Stimulated activated CD8-positive, alpha-beta memory T cell treated with anti-CD3 and anti-CD28 coated beads, Interleukin-12 subunit alpha, Interleukin-12 subunit beta, amount 100 ng/mL, for 24 hours (primary cell): Measurements from ENCODE around the gene GPR61.

Experiments
- DNase-seq: peaks from one replicate; pipeline ENCODE4 v3.0.0-alpha.2; 2020; ENCODE audit errors: extremely low read depth

Gene GPR61

DNA sequence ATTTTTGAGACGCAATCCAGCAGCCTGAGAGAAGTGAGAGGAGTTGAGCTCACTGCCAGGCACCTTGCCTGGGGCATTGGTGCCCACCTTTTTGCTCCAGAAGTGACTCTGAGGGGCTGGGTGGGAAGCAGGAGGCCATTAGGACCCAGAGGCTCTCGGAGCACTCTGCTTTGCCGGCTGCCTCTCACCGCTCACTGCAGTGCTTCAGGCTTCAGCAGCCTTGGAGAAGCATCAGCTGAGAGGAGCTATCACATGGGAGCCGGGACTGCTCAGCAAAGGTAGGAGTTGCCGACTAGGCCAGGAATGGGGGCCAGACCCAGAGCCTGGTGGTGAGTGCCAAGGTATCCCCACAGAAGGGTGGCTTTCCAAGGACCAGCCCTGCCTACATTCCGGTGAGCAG lies at the start of gene GPR61:
GPR61 (plus strand) TSS at position 197 of the 400 bp plus-strand sequence. CDS start 3,151 bp downstream, outside the sequence.
- DNase-seq, result no peak

GRCh38 chr1:109490029-109490933 lies 49.4 kb upstream of the GPR61 start:
- DNase-seq, result no peak

DNA sequence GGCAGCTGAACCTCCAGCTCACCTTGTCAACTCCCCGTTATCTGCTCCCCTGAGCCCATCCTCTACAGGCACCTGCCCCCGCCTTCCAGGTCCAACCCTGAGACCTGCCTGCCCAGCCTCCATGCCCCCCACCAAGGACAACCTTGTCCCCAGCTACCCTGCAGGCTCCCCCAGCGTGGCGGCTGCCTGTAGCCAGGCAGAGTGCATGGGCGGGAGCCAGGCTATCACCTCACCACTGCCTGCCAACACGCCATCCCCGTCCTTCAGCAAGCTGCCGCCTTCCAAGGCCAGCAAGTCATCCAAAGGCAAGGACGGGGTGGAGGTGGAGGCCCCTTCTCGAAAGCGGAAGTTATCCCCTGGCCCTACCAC lies 48.8 kb upstream of the GPR61 start:
- no peak for DNase-seq

DNA sequence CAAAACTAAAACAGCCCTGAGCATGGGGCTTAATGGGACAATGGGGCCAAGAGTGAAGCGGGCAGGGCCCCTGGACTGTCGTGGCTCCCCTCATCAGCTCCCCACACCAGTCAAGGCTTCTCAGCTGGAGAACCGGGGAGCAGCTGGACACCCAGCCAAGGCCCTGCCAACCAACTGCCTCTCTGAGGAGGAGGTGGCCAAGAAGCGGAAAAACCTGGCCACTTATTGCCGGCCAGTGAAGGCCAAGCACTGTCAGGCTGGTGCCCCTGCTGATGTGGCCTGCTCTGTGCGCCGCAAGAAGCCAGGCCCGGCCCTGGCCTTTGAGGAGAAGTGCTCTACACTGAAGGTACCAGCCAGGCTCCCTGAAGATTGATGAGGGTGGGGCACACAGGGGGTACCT lies 48.3 kb upstream of the GPR61 start:
- no peak for DNase-seq

GRCh38 chr1:109492779-109493178 lies 46.9 kb upstream of the GPR61 start:
- no peak for DNase-seq

- DNase-seq, result no peak
Observed at GRCh38 chr1:109493227-109493626, 46.4 kb upstream of the GPR61 start.

- DNase-seq, result peak; percentile 77
Observed at GRCh38 chr1:109493805-109494539, 45.7 kb upstream of the GPR61 start, which contains the start of gene CYB561D1. CYB561D1 (plus strand) TSS chr1:109494094; CDS start chr1:109494140, 46 bp downstream.

DNA sequence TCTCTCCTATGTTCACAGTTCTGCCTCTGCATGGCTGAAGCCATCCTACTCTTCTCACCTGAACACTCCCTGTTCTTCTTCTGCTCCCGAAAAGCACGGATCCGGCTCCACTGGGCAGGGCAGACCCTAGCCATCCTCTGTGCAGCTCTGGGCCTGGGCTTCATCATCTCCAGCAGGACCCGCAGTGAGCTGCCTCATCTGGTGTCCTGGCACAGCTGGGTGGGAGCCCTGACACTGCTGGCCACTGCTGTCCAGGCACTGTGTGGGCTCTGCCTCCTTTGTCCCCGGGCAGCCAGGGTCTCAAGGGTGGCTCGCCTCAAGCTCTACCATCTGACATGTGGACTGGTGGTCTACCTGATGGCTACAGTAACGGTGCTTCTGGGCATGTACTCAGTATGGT lies 43.9 kb upstream of the GPR61 start:
- no peak for DNase-seq

- DNase-seq, result no peak
Observed at GRCh38 chr1:109497449-109498160, 42.1 kb upstream of the GPR61 start.

DNA sequence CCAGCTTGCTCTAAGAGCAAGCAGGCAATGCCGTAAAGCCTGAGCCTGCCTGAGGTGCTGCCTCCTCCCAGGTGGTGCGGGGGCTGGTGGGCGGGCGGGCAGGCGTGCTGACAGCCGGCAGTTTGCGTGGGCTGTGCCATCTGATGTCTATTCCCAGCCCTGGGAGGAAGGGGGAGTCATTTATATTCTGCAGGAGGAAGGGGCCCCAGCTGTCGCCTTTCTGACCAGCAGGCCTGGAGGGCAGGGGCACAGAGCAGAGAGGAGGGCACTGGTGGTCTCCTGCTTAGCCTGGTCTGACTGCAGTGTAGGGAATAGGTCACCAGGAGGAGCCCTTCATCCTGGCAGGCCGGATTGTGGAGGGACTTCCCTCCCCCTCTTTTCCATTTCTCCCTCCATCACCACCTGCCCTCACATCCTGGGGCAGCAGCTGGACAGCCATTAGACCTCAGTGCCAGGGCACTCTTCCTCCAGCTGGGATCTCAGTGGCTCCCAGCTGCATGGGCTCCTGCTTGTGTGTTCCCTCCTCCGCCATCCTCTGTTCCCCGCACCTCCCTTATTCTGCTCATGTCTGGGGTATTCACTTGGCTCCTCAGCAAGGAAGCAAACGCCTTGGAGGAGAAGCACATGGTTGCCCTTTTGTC lies 41.4 kb upstream of the GPR61 start:
- no peak for DNase-seq

- DNase-seq, result no peak
Observed at GRCh38 chr1:109499081-109499480, 40.6 kb upstream of the GPR61 start.

DNA sequence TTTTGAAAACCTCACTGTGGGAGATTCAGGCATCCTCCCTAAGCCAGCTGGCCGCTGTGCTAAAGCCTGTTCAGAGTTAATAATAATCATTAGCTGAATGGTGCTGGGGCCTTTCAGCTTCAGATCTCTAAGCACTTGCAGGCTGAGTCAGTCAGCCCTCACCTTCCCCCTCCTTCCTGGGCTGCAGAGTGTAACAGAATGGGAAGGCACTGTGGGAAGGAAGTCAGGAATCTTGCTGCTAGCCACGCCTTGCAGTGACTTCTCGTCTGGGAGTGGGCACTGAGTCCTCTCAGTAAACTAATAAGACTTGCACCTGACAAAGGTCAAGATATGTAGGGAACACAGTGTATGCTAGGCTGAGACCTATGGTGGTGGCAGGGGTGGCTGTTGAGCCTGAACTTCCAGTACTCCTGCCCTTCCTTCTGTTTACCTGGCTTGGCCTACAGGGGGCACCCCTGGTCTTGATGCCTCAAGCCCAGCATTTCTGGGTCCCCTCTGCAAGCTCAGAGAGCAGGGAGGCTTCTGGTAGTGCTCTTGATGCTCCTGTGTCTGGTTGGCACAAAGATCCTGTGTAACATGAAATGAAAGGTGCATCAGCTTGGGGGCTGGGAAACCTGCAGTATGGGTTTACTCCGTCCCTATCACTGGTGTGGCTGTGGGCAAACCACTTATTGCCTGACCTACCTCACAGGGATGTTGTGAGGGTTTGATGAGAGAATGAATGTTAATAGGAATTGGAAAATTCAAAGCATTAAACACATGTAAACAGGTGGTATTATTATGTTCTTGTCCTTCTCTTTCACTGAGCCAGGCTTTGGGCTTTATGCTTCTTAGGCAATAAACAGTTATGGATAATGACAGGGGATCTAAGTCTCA lies 39.8 kb upstream of the GPR61 start:
- no peak for DNase-seq

DNA sequence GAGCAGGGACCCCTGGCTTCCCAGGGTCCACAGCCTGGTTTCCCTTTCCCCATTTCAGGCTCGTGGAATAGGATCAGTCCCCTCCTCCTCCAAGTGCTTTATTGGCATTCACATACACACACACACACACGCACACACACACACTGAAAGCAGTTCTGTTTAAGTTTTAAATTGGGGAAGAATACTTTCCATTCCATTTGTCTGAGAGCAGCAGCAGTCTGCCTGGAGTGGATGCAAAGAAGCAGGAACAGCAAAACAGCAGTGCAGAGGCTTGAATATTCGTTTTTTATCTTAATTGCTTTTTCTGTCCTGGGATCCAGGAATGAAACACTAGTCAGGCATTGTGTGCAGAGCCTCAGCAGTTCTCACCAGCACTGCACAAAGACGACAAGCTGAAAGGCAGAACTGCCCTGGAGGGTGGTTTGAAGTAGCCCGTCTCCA lies 38.7 kb upstream of the GPR61 start:
- no peak for DNase-seq

DNA sequence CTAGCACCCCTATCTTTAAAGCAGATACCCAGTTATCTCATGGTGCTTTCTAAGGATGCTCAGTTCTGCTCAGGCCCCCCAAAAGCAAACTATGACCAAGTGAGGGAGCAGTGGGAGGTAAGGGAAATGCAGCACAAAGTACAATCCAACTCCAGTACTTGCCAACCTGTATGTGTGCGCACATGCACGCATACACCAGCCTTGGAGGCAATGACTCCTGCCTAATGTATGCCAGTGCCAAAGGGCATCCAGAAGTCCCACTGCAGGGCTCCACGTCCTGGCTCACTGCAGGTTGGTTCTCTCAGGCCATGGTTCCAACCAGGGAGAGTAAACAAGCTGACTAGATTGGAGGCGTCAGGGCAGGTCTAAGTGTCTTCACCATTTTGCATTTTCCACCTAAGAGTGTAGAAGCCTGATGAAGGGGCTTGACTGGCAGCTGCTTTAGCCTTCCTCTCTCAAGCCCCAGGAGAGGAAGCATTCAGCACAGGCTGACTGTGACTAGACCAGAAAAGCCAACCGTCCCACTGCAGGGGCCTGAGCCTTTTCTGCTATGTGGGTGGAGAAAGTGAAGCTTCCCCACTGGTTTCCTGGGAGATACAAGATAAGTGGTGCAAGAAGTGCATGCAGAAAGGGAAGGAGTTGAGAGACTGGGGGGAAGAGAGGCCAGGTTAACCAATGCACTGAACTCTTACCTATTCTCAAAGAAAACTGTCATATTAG lies 37.9 kb upstream of the GPR61 start:
- no peak for DNase-seq

- DNase-seq, result no peak
Observed at GRCh38 chr1:109502364-109502851, 37.3 kb upstream of the GPR61 start.

DNA sequence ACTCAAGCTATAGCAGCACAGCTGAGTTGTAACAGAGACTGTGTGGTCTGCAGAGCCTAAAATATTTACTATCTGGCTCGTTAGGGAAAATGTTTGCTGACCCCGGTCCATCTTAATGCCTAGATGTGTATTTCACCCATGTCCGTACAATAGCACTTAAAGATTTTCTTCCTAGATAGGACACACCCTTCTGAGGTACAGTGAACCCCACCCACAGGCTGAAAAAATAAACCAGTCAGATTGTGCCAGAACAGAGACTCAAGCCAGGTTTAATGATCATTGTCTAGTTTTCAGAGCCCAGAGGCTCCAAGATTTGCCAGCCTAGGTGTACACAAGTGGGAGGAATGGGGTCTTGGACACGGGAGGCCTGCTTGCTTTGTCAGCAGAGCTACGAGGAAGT lies 35.7 kb upstream of the GPR61 start:
- DNase-seq, result no peak

DNA sequence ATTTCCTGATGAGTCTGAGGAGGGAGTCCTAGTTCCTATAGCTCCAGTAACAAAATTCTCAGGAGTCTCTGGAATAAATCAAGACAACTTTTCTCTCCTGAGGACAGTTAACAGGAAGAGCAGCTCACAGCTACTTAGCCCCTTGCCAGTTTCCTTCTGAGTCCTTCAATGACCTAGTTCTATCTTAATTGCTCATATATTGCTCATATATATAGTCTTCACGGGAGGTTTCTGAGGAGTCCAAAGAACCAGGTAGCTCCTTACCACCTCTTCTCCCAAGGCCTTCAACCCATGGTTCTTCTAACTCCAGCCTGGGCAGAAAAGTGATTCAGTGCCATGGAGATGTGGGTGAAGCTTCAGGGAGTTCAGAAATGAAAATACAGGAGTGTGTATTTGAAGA lies 34.7 kb upstream of the GPR61 start:
- no peak for DNase-seq

DNA sequence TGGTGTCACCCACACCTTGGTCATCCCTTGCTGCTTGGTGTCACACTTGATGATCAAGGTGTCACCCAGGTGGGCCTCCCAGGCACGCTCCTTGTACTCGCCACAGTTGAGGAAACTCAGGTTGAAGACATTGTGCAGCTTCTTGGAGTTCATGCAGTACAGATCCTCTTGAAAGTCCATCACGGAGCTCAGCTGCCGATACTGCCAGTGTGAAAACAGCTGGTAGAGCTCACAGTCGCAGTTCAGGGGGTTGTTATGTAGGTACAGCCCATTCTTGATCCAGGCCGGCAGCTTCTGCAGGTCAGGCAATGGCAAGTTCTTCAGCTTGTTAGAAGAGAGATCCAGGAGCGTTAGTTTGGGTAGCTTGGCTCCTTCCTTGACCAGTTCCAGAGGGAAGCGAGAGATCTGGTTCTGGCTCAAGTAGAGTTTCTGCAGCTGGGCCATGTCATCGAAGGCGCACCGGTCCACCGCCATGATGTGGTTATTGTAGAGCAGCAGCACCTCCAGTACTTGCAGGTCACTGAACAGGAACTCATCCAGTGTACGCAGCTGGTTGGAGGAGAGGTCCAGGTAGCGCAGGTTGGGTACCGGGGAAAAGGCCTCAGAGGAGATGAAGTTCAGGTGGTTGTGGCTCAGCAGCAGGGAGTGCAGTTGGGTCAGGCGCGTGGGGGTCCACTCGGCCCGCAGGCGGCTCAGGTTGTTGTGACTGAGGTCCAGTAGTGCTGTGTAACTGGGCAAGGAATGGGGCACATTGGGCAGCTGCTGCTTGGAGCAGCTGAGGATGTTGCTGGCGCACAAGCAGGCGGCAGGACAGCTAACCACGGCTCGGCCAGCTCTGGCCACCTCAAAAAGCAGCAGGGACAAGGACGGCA lies 31.4 kb upstream of the GPR61 start:
- DNase-seq, result no peak

GRCh38 chr1:109508873-109509175 lies 30.8 kb upstream of the GPR61 start:
- no peak for DNase-seq
